GM23248 (cell line): ENCODE measurements around the gene TRMU.

Source experiments
- EZH2 ChIP-seq: fragments of 200-600 bp; sonication (generic); IDR thresholded peaks from 2 replicates; pipeline ENCODE4 v1.6.1; 2018; ENCODE audit warnings: antibody characterized with exemption, mild to moderate bottlenecking; ENCODE audit not compliant: insufficient read depth, poor library complexity, severe bottlenecking
- EZH2phosphoT487 ChIP-seq: fragments of 200-600 bp; sonication (generic); IDR thresholded peaks from 2 replicates; pipeline ENCODE4 v1.6.1; 2018; ENCODE audit warnings: antibody characterized with exemption, moderate library complexity, mild to moderate bottlenecking, low read depth; ENCODE audit not compliant: insufficient read depth

GRCh38 chr22:46312056-46312455 lies 23.5 kb upstream of the TRMU start:
- TF ChIP-seq EZH2: no peak
- TF ChIP-seq EZH2phosphoT487: no peak
